SK-N-SH (cell line): Measurements from ENCODE around the gene TRDMT1.

Experiments
- CTCF ChIP-seq: fragments of 200-600 bp; sonication (generic); IDR thresholded peaks from 2 replicates; pipeline ENCODE4 v1.6.1; 2017; ENCODE audit warnings: antibody characterized with exemption, mild to moderate bottlenecking, moderate library complexity
- EP300 ChIP-seq, 2 experiments: IDR thresholded peaks; 2 replicates each; pipeline versions ENCODE4 v1.4.0 to v1.6.1; 2012; ENCODE audit warnings: borderline replicate concordance in 1 of 2, low read depth in 1 of 2, low read length in 1 of 2
- EZH2phosphoT487 ChIP-seq: fragments of 200-600 bp; sonication (generic); IDR thresholded peaks from 2 replicates; pipeline ENCODE4 v1.6.1; 2017; ENCODE audit warnings: low read depth, mixed run types, mild to moderate bottlenecking, antibody characterized with exemption, moderate library complexity, borderline replicate concordance
- FOSL2 ChIP-seq: IDR thresholded peaks from 2 replicates; pipeline ENCODE4 v1.4.0; 2012; ENCODE audit warnings: low read depth, mild to moderate bottlenecking, moderate library complexity, borderline replicate concordance
- FOXM1 ChIP-seq: IDR thresholded peaks from 2 replicates; pipeline ENCODE4 v1.4.0; 2012; ENCODE audit warnings: low read depth, mild to moderate bottlenecking
- IRF3 ChIP-seq: fragments of 150-350 bp; IDR thresholded peaks from 2 replicates; pipeline ENCODE4 v1.6.1; 2016; ENCODE audit warnings: mild to moderate bottlenecking, low read depth, low read length
- MEF2A ChIP-seq: IDR thresholded peaks from 2 replicates; pipeline ENCODE4 v1.4.0; 2012; ENCODE audit warnings: low read depth, borderline replicate concordance
- RCOR1 ChIP-seq: fragments of 150-350 bp; IDR thresholded peaks from 2 replicates; pipeline ENCODE4 v1.6.1; 2017; ENCODE audit warnings: antibody characterized with exemption, low read length
- REST ChIP-seq: IDR thresholded peaks from 2 replicates; pipeline ENCODE4 v1.6.1; 2012; ENCODE audit warnings: mild to moderate bottlenecking, low read depth, low read length, moderate library complexity
- TEAD4 ChIP-seq: IDR thresholded peaks from 2 replicates; pipeline ENCODE4 v1.4.0; 2012; ENCODE audit warnings: mild to moderate bottlenecking, borderline replicate concordance; ENCODE audit not compliant: insufficient read depth

- TF ChIP-seq CTCF (no peak), EP300 (IDR thresholded peaks at IDR 0.05; ENCODE audit: borderline replicate concordance in 1 of 2, low read depth in 1 of 2, low read length in 1 of 2) (no peak), REST (no peak), TEAD4 (no peak), RCOR1 (no peak), MEF2A (no peak), FOXM1 (no peak), IRF3 (no peak), EZH2phosphoT487 (no peak), FOSL2 (no peak)
These were observed 1.5 kb upstream of the TRDMT1 start for GRCh38 chr10:17202999-17203398.
